ENCODE data around the gene ING4.

DNA sequence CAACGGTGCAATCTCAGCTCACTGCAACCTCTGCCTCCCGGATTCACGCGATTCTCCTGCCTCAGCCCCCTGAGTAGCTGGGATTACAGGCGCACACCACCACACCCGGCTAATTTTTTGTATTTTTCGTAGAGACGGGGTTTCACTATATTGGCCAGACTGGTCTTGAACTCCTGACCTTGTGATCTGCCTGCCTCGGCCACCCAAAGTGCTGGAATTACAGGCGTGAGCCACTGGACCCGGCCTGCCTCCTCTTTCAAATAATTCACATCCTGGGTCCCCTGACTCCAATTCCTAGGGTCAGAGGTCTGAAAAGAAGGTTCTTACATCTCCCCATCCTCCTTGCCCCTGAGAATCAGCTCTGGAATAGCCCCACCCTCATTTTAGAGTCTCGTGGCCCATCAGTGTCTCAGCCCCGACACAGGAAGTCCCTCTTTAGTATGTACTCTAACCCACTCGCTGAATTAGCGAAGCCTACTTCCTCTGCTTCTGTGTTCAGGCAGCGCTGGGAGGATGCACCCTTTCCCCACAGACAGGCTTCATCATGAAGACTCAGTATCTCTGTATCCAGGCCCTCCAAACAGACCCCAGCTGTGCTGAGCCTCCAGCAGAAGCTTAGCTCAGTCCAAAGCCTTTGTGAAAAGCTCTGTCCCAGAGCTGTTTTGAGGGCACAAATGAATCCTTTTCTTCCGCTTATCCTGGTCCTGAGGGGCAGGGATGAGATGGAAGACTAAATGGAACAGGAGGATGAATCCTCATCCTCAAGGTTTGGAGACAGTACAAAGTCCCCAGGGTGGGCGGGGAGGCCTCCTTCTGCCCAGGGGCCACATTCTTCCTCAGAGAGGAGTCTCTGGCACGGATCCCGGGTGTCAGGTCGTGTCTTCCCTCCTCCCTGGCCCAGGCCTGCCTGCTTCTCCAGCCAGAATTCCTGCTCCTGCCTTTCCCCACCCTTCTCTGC is 30.6 kb downstream of the ING4 start:
- TF ChIP-seq, protein P1, sequence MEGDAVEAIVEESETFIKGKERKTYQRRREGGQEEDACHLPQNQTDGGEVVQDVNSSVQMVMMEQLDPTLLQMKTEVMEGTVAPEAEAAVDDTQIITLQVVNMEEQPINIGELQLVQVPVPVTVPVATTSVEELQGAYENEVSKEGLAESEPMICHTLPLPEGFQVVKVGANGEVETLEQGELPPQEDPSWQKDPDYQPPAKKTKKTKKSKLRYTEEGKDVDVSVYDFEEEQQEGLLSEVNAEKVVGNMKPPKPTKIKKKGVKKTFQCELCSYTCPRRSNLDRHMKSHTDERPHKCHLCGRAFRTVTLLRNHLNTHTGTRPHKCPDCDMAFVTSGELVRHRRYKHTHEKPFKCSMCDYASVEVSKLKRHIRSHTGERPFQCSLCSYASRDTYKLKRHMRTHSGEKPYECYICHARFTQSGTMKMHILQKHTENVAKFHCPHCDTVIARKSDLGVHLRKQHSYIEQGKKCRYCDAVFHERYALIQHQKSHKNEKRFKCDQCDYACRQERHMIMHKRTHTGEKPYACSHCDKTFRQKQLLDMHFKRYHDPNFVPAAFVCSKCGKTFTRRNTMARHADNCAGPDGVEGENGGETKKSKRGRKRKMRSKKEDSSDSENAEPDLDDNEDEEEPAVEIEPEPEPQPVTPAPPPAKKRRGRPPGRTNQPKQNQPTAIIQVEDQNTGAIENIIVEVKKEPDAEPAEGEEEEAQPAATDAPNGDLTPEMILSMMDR (IDR thresholded peaks at IDR 0.05), result no peak
- no peak for TF ChIP-seq POLR2A (IDR thresholded peaks at IDR 0.05)

All from right lobe of liver (tissue), 4 donors.